Activated CD4-positive, CD25-positive, alpha-beta regulatory T cell (primary cell): ENCODE data around the gene CT45A2.
"Not testable (repeated sequence)": the region's sequence is repeated elsewhere in the genome, so short reads cannot be mapped to it uniquely, and the experiment has no call there.

Source experiments
- DNase-seq, 4 experiments: peaks; one replicate each; lab custom pipeline; 2025; lab: John Stamatoyannopoulos, UW

Gene CT45A2

GRCh38 chrX:135819912-135820311 is at the start of gene CT45A2:
CT45A2 (minus strand) TSS chrX:135820012; CDS start chrX:135816265, 3,747 bp downstream.
- not testable (repeated sequence) for DNase-seq

- DNase-seq = not testable (repeated sequence)
Observed at GRCh38 chrX:135854438-135854837, 34.6 kb upstream of the CT45A2 start, which contains the start of gene CT45A8. CT45A8 (minus strand) TSS chrX:135854538; CDS start chrX:135850783, 3,755 bp downstream.

GRCh38 chrX:135837180-135837579 is 17.4 kb upstream of the CT45A2 start, which contains the start of gene CT45A7:
CT45A7 (minus strand) TSS chrX:135837280; CDS start chrX:135833533, 3,747 bp downstream.
- not testable (repeated sequence) for DNase-seq

GRCh38 chrX:135802687-135803086 is 17.1 kb downstream of the CT45A2 start, which contains the start of gene CT45A6:
CT45A6 (minus strand) TSS chrX:135802787; CDS start chrX:135798993, 3,794 bp downstream.
- not testable (repeated sequence) for DNase-seq

GRCh38 chrX:135785403-135785802 is 34.4 kb downstream of the CT45A2 start, which contains the start of gene CT45A5:
CT45A5 (minus strand) TSS chrX:135785503; CDS start chrX:135781729, 3,774 bp downstream.
- DNase-seq = not testable (repeated sequence)

- DNase-seq = not testable (repeated sequence)
Observed at GRCh38 chrX:135768091-135768490, 51.7 kb downstream of the CT45A2 start, which contains the start of gene CT45A3. CT45A3 (minus strand) TSS chrX:135768191; CDS start chrX:135764444, 3,747 bp downstream.
